Astrocyte (in vitro differentiated cells and primary cell): ENCODE measurements around the gene ZZZ3.

Experiments used
- CTCF ChIP-seq: IDR thresholded peaks from 2 replicates; pipeline ENCODE4 v1.5.1; 2011; ENCODE audit warnings: low read depth, mild to moderate bottlenecking, inconsistent platforms, low read length, moderate library complexity; ENCODE audit not compliant: insufficient read depth
- EZH2 ChIP-seq: IDR thresholded peaks from 2 replicates; pipeline ENCODE4 v1.6.1; 2012; ENCODE audit warnings: mild to moderate bottlenecking, low read length, inconsistent platforms; ENCODE audit not compliant: insufficient read depth

- TF ChIP-seq CTCF (no peak), EZH2 (no peak)
Observed at GRCh38 chr1:77672374-77672773, 10.1 kb downstream of the ZZZ3 start.
